Cerebellar cortex (tissue), 1 donor: ENCODE measurements around the gene B3GLCT.
"Not testable (repeated sequence)": the region's sequence is repeated elsewhere in the genome, so short reads cannot be mapped to it uniquely, and the experiment has no call there.

Experiments
- DNase-seq: peaks from one replicate; pipeline ENCODE4 v3.0.0-alpha.2; 2015; ENCODE audit warnings: low spot score

Gene B3GLCT

DNA sequence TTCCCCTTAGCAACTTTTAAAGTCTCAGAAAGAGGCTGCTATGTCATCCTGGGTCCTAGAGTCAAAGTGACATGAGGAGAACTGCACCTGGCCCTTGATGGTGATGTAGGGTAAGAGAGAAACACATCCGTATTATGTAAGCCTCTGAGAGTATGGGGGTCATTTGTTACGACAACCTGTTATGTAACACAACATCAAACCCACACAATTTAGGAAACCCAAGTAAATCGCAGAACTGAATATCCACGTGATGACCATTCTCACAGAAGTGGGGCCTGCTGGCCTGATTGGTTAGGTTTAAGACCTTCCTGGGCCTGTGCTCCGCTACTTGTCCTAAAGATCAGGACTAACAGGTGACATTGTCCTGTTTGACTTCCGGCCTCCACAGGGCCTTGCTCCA lies 15.3 kb upstream of the B3GLCT start:
- no peak for DNase-seq

DNA sequence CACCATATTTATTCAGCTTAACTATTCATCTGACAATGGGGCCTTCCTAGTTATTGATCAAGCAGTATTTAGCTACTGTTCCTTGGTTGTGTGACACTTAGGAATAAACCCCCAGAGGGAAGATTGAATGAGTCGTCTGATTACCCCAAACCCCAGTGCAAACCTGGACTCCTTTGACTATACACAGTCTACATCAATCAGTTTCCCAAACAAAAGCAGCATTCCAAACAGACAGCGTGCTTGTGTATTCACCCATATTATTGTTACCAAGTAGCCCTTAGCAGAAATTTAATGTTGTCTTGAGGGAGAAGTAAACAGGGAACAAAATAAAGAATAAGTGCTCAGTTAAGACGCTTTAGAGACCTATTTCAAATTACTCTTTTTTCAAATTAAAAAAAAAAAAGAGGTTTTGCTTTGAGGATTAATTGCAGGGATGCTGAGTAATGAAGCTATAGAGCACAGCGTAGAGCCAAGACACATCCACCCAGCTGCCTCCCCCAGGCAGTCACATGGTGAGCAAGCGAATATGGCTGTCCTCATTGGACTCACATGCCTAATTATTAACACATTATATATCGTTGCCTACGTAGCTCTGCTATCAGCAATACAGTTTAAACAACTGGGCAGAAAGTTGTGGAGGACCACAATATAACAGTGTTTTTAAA lies 14.7 kb upstream of the B3GLCT start:
- no peak for DNase-seq

DNA sequence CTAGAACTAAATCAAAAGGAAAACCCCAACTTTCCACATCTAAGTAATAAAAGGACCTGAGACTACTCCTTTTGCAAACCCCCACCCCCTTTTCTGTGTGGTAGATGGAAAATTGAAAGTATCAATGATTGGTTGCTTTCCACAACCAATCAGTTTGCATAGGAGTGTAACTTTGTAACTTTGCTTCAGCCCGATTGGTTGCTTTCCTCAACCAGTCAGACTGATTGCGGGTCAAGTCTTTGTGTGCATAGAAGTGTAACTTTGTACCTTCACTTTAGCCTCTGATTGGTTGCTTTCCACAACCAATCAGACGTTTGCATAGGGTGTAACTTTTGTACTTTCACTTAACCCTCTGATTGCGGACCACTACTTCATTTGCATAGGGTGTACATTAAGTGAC lies 8.0 kb upstream of the B3GLCT start:
- DNase-seq = no peak

DNA sequence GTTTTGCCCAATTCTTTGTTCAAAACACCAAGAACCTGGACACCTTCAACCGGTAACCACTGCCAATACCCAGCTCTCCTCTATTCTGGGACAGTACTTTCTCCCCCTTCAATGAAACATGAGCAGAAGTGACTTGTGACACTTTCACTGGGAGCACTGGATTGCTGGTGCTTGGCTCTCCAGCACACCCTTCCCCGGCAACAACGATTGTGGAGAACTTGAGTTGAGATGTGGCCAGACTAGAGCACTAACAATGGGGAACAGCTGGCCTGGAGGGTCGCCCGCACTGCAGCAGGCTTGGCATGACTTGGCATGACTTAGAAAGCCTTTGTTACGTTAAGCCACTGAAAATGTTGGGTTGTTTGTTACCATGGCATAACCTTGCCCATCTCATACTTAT lies 7.5 kb upstream of the B3GLCT start:
- no peak for DNase-seq

DNA sequence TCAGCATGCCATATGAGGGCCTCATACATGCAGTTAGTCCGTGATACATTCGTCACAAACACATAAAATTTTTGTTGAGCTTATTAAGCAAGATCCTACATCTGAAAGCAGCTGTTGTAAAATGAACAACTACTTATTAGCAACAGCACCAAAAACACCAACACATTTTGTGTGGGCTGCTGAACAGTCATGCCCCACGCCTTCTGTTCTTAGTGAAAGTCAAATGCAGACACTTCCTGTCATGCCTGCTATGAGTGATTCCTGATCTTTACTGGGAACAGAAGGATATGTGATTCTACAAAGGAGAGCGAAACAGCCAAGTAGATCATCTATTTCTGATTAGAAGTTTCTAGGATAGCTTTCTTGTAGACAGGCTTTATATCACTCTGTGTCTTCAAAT lies 4.2 kb upstream of the B3GLCT start:
- no peak for DNase-seq

DNA sequence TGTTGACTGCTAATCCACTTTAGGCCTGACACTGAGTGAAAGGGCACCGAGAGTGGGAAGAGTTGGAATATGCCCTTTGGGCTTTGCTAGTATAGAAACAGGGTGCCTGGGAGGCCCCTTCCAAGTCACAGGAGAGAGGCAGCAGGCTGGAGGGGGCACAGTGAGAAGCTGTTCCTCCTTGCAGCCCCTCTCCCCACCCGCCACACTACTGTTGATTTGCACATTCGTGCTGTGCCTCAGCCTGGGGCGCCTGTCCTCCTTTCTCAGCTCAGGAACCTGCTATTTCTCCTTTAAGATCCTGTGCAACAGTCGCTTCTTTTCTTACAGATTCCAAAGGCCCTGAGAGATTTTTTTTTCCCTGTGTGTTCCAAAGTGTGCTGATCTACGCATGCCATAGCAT lies 2.8 kb upstream of the B3GLCT start:
- DNase-seq = no peak

DNA sequence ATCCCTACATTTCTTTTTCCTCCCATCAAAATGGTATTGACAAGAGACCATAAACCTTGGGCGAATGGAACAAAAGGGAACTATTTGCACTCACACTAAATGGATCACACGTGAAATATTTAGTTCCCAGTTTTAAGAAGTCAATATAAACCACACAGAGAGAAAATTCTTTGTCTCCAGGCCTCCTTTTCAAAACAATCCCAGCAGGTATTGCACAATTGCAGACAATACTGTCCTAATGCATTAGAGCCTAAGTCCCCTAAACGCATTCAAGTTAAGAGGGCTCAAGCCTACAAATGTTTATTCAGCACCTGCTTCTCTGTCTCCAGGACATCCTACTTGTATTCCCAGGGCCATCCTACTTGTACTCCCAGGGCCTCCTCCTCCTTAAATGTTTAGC lies 1.3 kb upstream of the B3GLCT start:
- no peak for DNase-seq

DNA sequence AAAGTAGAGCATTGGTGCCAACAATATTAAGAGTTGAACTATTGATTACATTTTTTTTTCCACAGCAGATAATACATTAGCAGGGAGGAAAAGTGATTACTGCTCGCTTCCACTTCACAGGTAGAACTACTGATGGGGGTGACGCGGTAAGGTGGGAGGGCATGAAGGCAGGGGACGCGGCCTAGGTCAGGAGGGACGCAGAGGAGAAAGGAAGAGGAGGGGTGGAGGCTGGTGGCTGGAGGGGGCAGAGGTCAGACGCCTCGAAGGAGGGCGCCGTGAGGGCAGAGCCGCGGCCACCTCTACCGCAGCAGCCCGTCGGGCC lies 287 bp upstream of the B3GLCT start:
- DNase-seq = no peak

DNA sequence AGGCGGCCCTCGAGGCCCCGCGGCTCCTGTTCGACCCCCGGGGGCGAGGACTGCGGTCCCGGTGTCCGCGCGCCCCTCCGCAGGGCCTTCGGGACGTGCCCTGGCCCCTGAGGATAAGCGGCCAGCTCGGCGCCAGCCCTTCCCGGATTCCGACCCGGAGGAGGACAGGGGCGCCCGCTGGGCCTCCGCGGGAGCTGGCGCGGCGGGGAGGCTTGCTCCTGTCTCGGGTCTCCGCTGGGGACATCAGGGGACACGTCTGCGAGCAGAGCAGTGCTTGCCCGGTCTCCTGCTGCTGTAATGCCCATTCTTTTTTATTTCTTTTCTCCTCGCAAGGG lies 829 bp downstream of the B3GLCT start:
- DNase-seq = no peak

DNA sequence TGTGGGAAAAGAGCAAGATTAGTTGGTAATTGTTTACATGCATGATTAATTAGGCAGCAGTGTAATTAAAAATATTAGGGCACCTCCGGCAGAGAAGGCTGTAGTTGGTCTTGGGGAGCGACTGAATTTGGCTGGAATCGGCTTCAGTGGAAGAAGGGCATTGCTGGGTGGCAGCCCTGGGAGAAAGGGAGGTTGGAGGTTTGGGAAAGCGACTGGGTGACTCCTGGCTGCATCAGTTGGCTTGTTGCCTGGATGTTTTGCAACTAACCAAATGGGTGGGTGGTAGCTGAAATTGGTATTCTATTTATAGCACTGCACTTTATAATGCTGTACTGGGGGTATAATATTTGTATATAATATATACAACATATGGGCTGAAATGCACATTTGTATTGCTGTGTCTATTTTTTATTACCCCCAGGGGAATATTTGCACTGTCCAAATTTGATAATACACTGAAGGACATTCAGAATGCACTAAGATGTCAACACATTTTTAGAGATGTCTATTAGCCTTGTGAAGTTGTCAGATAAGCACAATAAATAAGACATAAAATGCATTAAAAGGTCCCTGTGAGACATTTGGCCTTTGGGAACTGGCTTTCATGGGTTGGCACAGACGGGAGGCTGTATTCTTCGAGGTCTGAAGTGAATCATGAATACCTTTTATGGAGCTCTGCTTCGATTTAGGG lies 1.7 kb downstream of the B3GLCT start:
- DNase-seq = no peak

DNA sequence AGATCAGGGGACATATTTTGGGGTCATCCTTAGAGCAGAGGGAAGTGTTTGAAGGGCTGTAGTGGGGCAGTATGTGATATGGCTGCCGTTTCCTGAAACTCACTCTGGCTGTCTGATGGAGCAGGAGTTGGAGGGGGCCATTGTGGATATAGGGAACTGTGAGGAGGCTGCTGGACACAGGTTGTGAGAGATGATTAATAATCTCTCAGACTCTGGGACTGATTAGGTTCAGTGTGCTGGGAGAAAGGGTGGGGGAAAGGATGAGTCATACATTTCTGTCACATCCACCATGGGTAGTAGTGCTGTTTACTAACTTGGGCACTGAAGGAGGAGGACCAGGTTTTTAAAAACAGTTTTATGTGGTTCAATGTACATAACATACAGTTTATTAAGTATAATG lies 4.8 kb downstream of the B3GLCT start:
- no peak for DNase-seq

DNA sequence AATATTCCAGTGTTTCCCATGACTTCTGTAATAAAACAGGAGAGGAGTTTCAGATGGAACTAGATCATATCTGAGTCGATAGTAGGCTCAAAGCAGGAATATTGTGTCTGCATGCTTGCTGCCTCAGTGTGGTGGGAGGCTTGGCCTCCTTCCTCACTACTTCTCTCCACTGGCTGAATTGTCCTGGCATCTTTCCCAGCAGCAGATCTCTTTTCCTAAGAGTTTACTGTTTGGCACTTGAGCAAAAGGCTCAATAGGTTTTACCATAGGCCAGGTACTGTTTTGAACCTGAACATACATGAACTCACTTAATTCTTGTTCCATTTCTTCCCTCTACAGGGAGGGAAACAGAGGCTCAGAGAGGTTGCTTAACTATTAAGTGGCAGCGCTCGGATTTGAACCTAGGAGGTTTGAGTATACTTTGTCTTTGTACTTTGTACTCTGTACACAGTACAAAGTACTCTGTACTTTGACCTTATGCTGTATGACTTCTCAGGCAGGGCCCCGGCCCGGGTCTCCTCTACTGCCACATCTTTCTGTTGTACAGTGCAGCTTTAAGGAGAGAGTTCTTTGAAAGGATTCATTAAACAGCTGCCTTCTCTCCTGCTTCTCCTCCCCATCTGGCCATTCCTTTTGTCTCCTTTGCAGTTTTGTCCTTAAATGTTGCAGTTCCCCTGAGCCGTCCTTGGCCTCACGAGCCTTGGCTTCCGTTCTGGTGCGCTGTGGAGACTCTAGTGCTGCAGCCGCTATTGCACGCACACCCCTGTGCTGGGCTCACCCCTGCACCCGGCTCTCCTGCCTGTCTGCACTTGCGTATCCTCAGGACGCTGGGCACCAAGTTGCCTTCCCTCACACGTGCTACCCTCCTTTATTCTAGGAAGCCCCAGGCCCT lies 8.1 kb downstream of the B3GLCT start:
- no peak for DNase-seq

DNA sequence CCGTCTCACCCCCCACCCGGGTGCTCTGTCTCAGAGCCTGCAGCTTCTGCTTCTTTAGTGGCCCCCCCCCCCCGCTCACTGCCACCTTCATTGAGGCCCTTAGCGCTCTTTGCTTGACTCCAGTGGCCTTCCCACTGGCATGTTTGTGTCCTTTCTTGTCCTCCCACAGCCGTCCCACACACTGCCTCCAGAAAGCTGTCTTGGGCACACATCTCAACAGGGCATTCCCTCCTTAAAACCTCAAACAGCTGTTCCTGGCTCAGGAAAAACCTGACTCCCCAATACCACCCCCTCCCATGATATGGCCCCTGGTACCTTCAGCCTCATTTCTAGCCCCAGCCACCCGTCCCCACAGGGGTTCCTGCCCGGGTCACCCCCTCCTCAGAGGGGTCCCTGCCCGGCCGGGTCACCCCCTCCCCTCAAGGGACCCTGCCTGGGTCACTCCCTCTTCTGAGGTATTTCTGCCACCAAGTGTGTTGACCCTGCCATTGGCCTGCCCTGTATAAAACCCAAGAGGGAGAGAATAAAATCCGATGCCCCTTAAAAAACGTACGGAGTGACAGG lies 8.9 kb downstream of the B3GLCT start:
- DNase-seq = no peak

DNA sequence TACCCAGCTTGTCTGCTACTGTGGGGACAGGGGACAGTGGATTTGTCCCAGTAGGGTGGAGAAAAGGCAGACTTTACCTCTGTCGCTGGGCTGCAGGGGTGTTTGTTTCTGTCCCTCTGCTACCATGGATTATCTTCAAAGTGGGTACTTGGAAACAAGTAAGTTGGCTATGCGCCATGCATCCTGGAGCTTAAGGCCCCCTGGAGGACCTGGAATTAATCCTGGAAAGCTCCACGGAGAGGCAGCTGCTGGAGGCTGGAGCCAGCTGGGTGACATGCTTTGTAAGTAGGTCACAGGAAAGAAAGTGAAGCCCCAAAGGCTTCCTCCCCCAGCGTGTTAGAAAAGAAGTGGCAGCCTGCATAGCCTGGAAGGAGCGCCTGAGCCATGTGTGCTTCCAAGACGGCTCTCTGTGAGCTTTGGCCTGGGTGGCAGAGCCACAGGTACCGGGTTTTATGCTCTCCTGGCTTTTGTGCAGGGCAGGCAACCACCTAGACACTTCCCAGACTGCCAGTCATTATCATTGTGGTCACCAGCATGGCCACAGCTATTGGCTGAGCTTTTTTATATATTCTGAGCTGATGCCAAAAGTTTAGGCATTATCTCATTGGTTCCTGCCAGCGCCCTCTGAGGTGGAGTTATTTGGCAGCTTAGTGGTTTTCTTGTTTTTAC lies 9.5 kb downstream of the B3GLCT start:
- no peak for DNase-seq

DNA sequence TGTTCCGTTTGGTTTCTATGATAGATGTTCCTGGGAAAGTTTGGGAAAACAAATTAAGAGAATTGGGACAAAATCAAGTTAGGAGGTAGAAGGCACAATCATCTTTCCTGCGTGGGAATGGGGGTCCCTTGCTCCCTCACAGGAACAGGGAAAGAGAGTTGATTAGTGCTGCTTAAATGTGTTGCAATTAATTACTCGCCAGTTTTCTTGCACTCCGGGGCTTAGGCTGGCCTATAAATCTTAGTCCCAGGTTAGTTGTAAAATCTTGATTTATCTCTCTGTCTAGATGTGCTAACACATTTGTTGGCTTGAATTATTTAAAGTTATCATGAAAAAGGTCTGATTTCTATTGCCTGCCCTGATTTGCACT lies 10.1 kb downstream of the B3GLCT start:
- DNase-seq = no peak

DNA sequence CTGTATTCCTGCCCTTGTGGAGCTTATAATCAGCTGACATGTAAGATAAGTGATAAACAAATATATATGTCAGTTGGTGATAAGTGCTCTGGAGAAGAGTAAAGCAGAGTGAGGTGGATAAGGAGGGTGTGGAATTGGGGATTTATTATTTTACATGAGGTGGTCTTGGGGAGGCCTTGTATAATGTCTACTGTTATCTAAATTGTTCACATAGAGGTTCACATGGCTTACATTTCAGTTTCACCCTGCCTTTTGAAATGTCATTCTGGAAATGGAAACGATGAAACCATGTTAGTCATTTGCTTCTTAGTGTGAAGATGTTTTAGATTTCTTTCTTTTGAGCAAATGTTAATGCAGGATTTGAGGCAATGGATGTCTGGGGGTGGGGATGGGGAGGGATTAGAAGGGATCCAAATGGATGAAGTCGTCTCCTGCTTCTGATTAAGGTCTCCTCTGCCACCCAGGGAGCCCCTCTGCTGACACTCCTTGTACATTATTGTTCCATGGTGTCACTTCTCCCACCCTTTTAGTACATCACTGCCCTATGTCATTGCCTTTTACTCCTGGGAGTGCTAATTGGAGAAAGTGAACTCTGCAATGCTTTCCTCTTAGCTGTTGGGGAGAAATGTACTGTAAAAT lies 14.0 kb downstream of the B3GLCT start:
- no peak for DNase-seq

DNA sequence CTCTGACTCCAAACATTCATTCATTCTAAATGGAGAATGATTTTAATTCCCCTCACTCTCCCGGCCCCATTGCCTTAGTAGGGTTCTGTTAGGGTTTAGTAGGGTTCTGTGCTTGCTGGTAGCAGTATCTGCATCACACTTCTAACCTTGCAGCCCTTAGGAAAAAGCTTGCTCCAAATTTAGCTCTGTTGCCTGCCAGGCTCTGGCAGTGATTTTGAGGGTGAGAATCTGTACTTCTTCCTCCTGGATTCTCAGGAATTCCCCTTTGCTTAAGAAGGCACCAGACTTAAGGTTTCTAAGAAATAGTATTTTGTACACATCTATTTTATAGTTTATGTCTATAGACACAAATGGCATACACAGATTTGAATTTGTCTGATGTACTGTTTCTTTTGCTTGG lies 14.7 kb downstream of the B3GLCT start:
- DNase-seq = no peak

DNA sequence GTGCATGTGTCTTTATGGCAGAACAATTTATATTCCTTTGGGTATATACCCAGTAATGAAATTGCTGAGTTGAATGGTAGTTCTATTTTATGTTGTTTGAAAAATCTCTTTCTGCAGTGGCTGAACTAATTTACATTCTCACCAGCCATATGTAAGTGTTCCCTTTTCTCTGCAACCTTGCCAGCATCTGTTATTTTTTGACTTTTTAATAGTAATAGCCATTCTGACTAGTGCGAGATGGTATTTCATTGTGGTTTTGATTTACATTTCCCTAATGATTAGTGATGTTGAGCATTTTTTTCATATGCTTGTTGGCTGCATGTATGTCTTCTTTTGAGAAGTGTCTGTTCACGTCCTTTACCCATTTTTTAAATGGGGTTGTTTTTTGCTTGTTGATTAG lies 17.1 kb downstream of the B3GLCT start:
- DNase-seq = not testable (repeated sequence)

DNA sequence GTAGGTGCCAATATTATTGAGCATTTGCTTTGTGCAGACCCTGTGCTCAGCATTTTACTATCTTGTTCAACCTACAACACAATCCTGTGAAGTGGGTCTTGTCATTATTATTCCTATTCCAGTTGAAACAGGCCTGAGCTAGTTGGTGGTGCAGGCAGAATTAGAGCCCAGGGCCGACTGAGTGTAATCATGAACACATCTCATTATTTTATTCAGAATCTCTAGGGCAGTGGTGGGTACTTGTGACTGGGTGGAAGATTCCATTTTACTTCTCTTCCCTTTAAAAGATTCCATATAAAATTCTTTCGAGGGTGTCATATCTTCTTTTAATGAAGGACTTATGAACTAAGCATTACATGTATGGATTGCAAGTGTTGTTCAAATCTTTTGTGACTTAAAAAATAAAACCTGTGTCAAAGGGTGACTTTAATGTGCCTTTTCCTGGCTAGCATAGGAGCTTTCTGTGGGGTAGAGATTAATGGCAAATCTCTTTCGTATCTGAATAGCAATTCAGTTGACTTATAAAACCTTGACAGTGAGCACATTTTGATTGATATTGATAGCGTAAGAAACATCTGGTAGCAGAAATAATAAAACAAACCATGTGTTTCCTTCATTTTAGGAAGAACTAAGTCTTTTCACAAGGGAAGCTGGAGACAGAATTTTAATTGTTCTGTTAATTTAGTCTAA lies 20.3 kb downstream of the B3GLCT start:
- DNase-seq = no peak

DNA sequence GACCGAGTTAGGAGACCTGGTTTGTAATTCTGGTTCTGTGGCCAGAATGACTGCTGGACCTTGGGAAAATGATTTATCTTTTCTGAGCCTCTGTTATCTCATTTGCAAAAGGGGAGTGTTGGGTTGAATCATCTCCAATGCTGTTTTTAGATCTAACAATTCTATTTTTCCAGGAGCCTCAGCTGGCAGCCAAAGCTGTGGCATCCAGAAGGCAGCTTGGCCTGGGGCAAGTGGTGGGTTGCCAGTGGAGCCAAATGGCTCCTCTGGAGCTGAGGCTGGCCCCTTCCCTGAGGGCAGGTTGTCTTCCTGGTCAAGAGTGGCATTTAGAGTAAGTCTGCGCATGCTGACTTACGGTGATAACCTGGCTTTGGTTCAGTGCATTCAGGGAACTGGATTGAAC lies 21.3 kb downstream of the B3GLCT start:
- DNase-seq = no peak

DNA sequence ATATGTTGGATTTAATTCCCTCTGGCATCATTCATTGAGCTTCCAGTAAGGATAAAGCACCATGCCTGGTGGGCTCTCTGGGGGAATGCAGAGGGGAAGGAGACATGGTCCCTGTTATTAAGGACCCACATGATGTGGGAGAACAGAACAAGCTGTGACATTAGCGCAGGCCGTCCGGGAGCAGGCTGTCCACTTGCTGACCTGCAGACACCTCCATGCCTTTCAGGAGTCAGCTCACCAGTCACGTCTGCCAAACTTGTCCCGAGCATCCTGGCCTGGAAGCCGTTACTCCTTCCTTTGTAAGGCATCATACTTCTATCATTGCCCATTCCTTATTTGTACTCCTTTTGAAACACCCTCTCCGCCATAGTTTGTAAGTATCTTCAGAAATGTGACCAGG lies 23.4 kb downstream of the B3GLCT start:
- DNase-seq = no peak

DNA sequence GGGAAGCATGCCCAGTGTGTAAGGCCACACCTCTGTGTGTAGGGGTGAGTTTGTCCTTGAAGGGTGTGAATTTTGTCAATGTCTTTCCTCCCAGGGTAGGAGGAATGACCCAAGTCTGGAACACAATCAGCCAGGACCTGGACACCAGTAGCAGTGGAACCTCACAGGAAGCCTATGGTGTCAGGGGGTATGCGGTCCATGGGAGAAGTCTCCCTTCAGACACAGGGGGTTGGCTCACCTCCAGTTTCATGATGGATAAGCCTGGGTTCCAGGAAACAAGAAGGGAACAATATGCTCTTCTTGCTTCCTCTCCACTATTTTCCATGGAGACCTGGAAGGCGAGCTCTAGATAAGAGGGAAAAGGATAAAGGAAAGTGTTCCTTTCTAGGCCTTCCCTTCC lies 23.9 kb downstream of the B3GLCT start:
- DNase-seq = no peak
